DMS53 treated with DMSO at 0.1 percent for 48 hours (cell line): ENCODE results near the gene CHRM1.
"Not testable (repeated sequence)": the region's sequence is repeated elsewhere in the genome, so short reads cannot be mapped to it uniquely, and the experiment has no call there.

Source experiments
- DNase-seq: peaks from one replicate; lab custom pipeline; 2025; ENCODE audit not compliant: unreplicated experiment; lab: John Stamatoyannopoulos, UW

Gene CHRM1

GRCh38 chr11:62879235-62879978, 41.8 kb downstream of the CHRM1 start:
- no peak for DNase-seq

GRCh38 chr11:62876712-62877111, 44.5 kb downstream of the CHRM1 start:
- DNase-seq = no peak

GRCh38 chr11:62875698-62876478, 45.3 kb downstream of the CHRM1 start:
- no peak for DNase-seq

GRCh38 chr11:62874851-62875250, 46.3 kb downstream of the CHRM1 start:
- no peak for DNase-seq

- DNase-seq = no peak
Observed at GRCh38 chr11:62865635-62866034, 55.5 kb downstream of the CHRM1 start.

- no peak for DNase-seq
Observed at GRCh38 chr11:62863687-62864335, 57.4 kb downstream of the CHRM1 start.

GRCh38 chr11:62861564-62862192, 59.5 kb downstream of the CHRM1 start:
- not testable (repeated sequence) for DNase-seq

GRCh38 chr11:62860835-62861563, 60.2 kb downstream of the CHRM1 start:
- no peak for DNase-seq

- not testable (repeated sequence) for DNase-seq
Observed at GRCh38 chr11:62859281-62859703, 61.9 kb downstream of the CHRM1 start.
